ENCODE data around the gene P2RY6.

The P2RY6 gene

DNA sequence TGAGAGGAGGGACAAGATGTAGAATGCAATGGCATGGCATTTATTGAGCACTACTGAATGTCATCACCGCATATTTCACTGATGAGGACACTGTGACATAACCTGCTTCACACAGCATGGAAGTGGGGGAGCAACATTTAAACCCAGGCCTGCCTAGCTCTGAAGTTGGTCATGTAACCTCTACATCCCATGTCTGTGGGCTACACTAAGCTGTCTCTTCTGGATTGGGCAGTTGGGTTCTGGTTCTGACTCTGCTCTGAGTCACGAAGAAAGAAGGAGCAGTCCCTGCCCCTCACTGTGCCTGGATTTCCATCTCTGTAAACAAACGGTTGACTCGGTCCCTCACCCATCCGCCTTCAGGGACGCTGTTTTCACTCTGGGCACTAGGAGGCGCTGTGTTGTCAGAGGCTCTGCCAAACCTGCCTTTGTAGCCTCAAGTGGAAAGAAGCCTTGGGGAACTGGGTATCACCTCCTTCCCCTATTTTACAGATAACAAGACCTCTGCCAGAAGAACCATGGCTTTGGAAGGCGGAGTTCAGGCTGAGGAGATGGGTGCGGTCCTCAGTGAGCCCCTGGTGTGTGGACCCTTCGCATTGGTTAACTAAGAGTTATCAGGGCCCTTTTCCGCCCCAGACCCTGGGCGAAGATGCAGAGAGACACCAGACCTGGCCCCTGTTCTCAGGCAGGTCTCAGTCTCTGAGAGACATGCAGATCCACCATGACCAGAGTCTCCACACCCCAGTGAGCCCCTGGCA, 23.3 kb downstream of the P2RY6 start:
- no peaks in the 10 kb centered on the region for H3K9me3 ChIP-seq (ENCODE audit: low read length)

DNA sequence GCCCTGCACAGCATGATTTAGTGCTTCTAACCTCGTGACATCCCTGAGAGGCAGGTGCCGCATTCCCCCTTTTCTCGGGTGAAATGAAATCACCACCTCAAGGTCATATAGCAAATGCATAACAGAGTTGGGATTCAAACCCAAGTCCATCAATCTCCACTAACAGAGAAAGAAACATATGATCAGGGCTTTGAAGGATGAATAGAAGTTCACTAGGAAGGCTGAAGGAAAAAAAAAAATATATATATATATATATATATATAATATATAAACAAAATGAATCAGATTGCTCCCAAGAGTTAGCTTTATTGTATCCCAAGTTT, 23.8 kb downstream of the P2RY6 start:
- Histone ChIP-seq H3K9ac (ENCODE audit: low read length) (no peak overlapping the region), H3K4me1 (ENCODE audit: insufficient read depth, low read length) (no peaks in the 10 kb centered on the region), H3K4me3 (ENCODE audit: low read depth in 1 of 2, low read length in 2 of 2) (no peak overlapping the region), H3K27ac (ENCODE audit: low read depth, low read length) (no peak overlapping the region), H3K9me3 (ENCODE audit: low read length) (no peaks in the 10 kb centered on the region), H3K36me3 (ENCODE audit: insufficient read depth, low read length) (no peaks in the 10 kb centered on the region), H3K27me3 (ENCODE audit: control insufficient read depth in 1 of 2, insufficient read depth in 2 of 2, low read length in 2 of 2) (no peaks in the 10 kb centered on the region)

More for the DNA sequence above, 23.3 kb downstream of the P2RY6 start:
- no peaks in the 10 kb centered on the region for H3K36me3 ChIP-seq (ENCODE audit: insufficient read depth, low read length)
- no peak overlapping the region for H3K27ac ChIP-seq (ENCODE audit: low read depth, low read length)
- no peak overlapping the region for H3K4me3 ChIP-seq (ENCODE audit: low read depth in 1 of 2, low read length in 2 of 2)
- no peaks in the 10 kb centered on the region for H3K27me3 ChIP-seq (ENCODE audit: control insufficient read depth in 1 of 2, insufficient read depth in 2 of 2, low read length in 2 of 2)
- no peaks in the 10 kb centered on the region for H3K4me1 ChIP-seq (ENCODE audit: insufficient read depth, low read length)
- H3K9ac ChIP-seq (ENCODE audit: low read length) = no peak overlapping the region

- Histone ChIP-seq H3K36me3 (ENCODE audit: insufficient read depth, low read length) (no peaks in the 10 kb centered on the region), H3K4me3 (ENCODE audit: low read depth in 1 of 2, low read length in 2 of 2) (no peak overlapping the region), H3K27ac (ENCODE audit: low read depth, low read length) (no peak overlapping the region), H3K27me3 (ENCODE audit: control insufficient read depth in 1 of 2, insufficient read depth in 2 of 2, low read length in 2 of 2) (no peaks in the 10 kb centered on the region), H3K4me1 (ENCODE audit: insufficient read depth, low read length) (no peaks in the 10 kb centered on the region), H3K9me3 (ENCODE audit: low read length) (no peaks in the 10 kb centered on the region), H3K9ac (ENCODE audit: low read length) (no peak overlapping the region)
Observed at GRCh38 chr11:73296501-73297230, 24.5 kb downstream of the P2RY6 start.

DNA sequence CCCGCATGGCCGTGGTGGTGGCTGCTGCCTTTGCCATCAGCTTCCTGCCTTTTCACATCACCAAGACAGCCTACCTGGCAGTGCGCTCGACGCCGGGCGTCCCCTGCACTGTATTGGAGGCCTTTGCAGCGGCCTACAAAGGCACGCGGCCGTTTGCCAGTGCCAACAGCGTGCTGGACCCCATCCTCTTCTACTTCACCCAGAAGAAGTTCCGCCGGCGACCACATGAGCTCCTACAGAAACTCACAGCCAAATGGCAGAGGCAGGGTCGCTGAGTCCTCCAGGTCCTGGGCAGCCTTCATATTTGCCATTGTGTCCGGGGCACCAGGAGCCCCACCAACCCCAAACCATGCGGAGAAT, 25.1 kb downstream of the P2RY6 start:
- H3K27ac ChIP-seq (ENCODE audit: low read depth, low read length) = no peak overlapping the region
- H3K9me3 ChIP-seq (ENCODE audit: low read length) = no peaks in the 10 kb centered on the region
- no peaks in the 10 kb centered on the region for H3K36me3 ChIP-seq (ENCODE audit: insufficient read depth, low read length)
- no peak overlapping the region for H3K4me3 ChIP-seq (ENCODE audit: low read depth in 1 of 2, low read length in 2 of 2)
- no peak overlapping the region for H3K9ac ChIP-seq (ENCODE audit: low read length)
- no peaks in the 10 kb centered on the region for H3K27me3 ChIP-seq (ENCODE audit: control insufficient read depth in 1 of 2, insufficient read depth in 2 of 2, low read length in 2 of 2)
- no peaks in the 10 kb centered on the region for H3K4me1 ChIP-seq (ENCODE audit: insufficient read depth, low read length)

DNA sequence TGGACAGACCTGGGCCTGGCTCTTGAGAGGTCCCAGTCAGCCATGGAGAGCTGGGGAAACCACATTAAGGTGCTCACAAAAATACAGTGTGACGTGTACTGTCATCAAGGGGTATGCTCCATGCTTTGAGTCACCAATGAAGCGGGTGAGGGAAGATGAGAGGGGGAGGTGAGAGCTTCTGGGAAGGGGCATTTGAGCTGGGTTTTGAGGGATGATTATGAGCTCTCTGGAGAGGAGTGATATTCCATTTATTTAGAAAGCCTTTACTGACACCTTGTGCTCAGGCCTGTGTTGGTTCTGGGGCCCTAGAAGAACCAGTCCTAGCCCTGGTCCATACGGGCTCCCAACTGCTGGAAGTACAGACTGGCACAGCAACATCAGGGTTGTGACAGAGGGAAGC, 25.6 kb downstream of the P2RY6 start:
- Histone ChIP-seq H3K4me1 (ENCODE audit: insufficient read depth, low read length) (no peaks in the 10 kb centered on the region), H3K36me3 (ENCODE audit: insufficient read depth, low read length) (no peaks in the 10 kb centered on the region), H3K27ac (ENCODE audit: low read depth, low read length) (no peak overlapping the region), H3K4me3 (ENCODE audit: low read depth in 1 of 2, low read length in 2 of 2) (no peak overlapping the region), H3K9ac (ENCODE audit: low read length) (no peak overlapping the region), H3K9me3 (ENCODE audit: low read length) (no peaks in the 10 kb centered on the region), H3K27me3 (ENCODE audit: control insufficient read depth in 1 of 2, insufficient read depth in 2 of 2, low read length in 2 of 2) (no peaks in the 10 kb centered on the region)

DNA sequence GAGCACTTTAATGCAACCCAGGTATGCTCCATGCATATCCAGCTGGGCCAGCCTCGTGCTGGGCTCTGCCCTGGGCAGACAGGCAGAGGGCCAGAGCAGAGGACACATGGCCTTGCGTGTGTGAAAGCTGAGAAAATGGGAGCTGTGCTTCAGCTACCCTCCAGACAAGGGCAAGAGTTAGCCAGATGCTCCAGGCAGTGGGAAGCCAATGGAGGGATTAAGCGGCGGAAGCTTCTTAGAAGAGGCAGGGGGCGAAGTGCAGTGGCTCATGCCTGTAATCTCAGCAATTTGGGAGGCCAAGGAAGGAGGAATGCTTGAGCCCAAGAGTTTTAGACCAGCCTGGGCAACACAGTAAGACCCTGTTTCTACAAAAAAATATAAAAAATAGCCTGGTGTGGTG, 26.1 kb downstream of the P2RY6 start:
- Histone ChIP-seq H3K36me3 (ENCODE audit: insufficient read depth, low read length) (no peaks in the 10 kb centered on the region), H3K9me3 (ENCODE audit: low read length) (no peaks in the 10 kb centered on the region), H3K27ac (ENCODE audit: low read depth, low read length) (no peak overlapping the region), H3K4me1 (ENCODE audit: insufficient read depth, low read length) (no peaks in the 10 kb centered on the region), H3K27me3 (ENCODE audit: control insufficient read depth in 1 of 2, insufficient read depth in 2 of 2, low read length in 2 of 2) (no peaks in the 10 kb centered on the region), H3K9ac (ENCODE audit: low read length) (no peak overlapping the region), H3K4me3 (ENCODE audit: low read depth in 1 of 2, low read length in 2 of 2) (no peak overlapping the region)

DNA sequence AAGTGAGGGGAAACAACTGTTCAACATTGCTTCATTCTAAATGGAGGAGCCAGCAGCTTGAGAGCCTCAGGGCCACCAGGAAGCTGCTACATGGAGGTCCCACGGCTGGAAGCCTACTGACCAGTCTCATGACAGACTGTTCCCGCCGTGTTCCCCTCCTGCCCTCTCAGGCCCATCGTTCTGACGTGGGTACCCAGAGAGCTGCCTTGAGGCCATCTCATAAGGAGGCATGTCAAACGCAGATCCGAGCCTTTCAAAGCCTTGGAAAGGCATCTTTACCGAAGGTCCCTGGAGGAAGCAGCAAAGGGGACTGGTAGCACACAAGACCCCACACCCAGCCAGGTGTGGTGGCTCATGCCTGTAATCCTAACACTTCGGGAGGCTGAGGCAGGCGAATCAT, 27.6 kb downstream of the P2RY6 start:
- Histone ChIP-seq H3K9ac (ENCODE audit: low read length) (no peak overlapping the region), H3K27me3 (ENCODE audit: control insufficient read depth in 1 of 2, insufficient read depth in 2 of 2, low read length in 2 of 2) (no peaks in the 10 kb centered on the region), H3K4me1 (ENCODE audit: insufficient read depth, low read length) (no peaks in the 10 kb centered on the region), H3K4me3 (ENCODE audit: low read depth in 1 of 2, low read length in 2 of 2) (no peak overlapping the region), H3K36me3 (ENCODE audit: insufficient read depth, low read length) (no peaks in the 10 kb centered on the region), H3K27ac (ENCODE audit: low read depth, low read length) (no peak overlapping the region), H3K9me3 (ENCODE audit: low read length) (no peaks in the 10 kb centered on the region)

DNA sequence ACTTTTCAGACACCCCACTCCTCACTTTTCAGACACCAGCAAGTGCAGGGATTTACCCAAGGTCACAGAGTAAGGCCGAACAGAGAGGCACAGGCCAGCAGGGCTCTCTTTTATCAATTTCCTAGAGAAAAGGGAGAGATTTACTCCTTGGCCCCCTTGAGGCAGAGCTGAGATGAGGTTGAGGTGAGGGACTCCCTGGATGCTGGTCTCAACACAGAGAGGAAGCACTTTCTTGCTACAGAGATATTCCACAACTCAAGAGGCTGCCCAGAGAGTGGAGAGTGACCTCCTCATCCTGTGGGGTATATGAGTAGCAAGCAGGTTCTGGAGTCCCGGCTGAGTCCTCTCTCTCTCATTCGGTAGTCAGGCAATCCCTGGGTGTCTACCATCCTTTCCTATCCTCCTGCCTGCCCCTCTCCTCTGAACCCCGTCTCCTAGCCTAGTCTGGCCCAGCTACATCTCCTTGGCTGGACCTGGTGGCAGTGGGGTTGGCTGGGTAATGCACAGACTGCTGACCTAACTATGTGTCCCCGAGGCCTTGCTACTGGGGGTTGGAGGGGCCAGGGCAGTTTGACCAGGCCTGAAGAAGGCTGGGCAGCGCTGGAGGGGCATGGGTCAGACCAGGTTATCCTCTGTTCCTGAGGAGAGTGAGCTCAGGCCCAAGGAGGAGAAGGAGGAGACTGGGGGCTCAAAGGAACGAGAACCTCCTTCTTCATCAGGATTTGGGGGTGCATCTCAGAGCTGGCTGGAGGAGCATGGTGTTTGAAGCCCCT, 34.1 kb downstream of the P2RY6 start:
- no peaks in the 10 kb centered on the region for H3K36me3 ChIP-seq (ENCODE audit: insufficient read depth, low read length)
- no peak overlapping the region for H3K27ac ChIP-seq (ENCODE audit: low read depth, low read length)
- H3K4me1 ChIP-seq (ENCODE audit: insufficient read depth, low read length) = peaks cover 26% of the 10 kb centered on the region
- no peaks in the 10 kb centered on the region for H3K27me3 ChIP-seq (ENCODE audit: control insufficient read depth in 1 of 2, insufficient read depth in 2 of 2, low read length in 2 of 2)
- H3K9ac ChIP-seq (ENCODE audit: low read length) = no peak overlapping the region
- H3K9me3 ChIP-seq (ENCODE audit: low read length) = no peaks in the 10 kb centered on the region
- H3K4me3 ChIP-seq (ENCODE audit: low read depth in 1 of 2, low read length in 2 of 2) = no peak overlapping the region

DNA sequence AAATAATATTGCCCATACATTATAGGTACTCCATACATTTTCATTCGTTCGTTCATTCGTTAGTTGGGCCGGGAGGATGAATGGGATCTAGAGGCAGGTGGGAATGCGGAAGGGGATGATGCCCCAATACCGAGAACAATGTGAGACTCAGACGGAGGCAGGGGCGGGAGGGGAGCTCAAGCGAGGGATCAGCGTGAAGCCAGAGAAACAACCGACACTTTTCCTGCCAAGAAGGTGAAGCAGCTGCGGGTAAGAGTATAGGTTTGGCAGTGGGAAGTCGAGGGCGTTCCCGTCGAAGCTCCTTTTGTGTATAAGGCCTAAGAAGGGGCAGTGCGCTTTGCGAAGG, 34.8 kb downstream of the P2RY6 start:
- peak overlapping the region; percentile 22 to 54 for H3K4me3 ChIP-seq (ENCODE audit: low read depth in 1 of 2, low read length in 2 of 2)
- no peaks in the 10 kb centered on the region for H3K9me3 ChIP-seq (ENCODE audit: low read length)
- H3K27ac ChIP-seq (ENCODE audit: low read depth, low read length) = peak overlapping the region; percentile 92
- no peak overlapping the region for H3K9ac ChIP-seq (ENCODE audit: low read length)
- peaks cover 33% of the 10 kb centered on the region for H3K4me1 ChIP-seq (ENCODE audit: insufficient read depth, low read length)
- H3K27me3 ChIP-seq (ENCODE audit: control insufficient read depth in 1 of 2, insufficient read depth in 2 of 2, low read length in 2 of 2) = no peaks in the 10 kb centered on the region
- no peaks in the 10 kb centered on the region for H3K36me3 ChIP-seq (ENCODE audit: insufficient read depth, low read length)

DNA sequence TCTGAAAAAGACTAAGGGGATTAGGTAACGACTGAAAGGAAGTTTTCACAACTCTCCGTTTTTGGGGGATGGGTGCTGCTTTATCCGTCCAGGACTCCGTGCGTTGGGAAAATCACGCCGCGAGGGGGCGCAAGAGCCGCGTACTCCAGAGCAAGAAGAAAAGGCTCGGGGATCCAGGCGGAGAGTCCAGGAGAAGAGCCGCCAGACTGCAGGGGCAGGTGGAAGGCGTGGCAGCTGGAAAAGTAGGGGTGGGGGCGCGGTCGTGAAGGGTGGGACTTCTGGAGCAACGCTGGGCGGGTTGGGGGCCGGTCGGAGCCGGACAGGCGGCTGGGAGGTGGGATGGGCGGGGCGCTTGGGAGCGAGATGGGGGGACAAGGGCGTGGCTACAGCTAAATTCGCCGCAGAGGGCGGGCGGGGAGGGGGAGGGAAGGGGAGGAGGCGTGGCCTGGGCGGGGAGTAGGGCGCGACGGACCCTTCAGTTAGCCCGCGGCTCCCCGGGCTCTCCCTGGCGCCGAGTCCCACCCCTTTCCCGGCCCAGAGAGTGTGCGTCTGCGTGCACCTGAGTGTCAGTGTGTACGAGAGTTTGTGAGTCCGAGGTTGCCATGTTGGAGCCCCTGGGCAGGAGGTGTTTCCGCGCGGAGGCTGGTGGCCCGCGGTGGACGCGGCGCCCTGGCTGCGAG, 35.3 kb downstream of the P2RY6 start:
- Histone ChIP-seq H3K36me3 (ENCODE audit: insufficient read depth, low read length) (no peaks in the 10 kb centered on the region), H3K4me1 (ENCODE audit: insufficient read depth, low read length) (peaks cover 38% of the 10 kb centered on the region), H3K27me3 (ENCODE audit: control insufficient read depth in 1 of 2, insufficient read depth in 2 of 2, low read length in 2 of 2) (no peaks in the 10 kb centered on the region), H3K9me3 (ENCODE audit: low read length) (no peaks in the 10 kb centered on the region), H3K4me3 (ENCODE audit: low read depth in 1 of 2, low read length in 2 of 2) (peak overlapping the region; percentile 79 to 88), H3K9ac (ENCODE audit: low read length) (peak overlapping the region; percentile 27), H3K27ac (ENCODE audit: low read depth, low read length) (peak overlapping the region; percentile 92)
